Measurements from ENCODE around the gene MRNIP.

MRNIP gene

DNA sequence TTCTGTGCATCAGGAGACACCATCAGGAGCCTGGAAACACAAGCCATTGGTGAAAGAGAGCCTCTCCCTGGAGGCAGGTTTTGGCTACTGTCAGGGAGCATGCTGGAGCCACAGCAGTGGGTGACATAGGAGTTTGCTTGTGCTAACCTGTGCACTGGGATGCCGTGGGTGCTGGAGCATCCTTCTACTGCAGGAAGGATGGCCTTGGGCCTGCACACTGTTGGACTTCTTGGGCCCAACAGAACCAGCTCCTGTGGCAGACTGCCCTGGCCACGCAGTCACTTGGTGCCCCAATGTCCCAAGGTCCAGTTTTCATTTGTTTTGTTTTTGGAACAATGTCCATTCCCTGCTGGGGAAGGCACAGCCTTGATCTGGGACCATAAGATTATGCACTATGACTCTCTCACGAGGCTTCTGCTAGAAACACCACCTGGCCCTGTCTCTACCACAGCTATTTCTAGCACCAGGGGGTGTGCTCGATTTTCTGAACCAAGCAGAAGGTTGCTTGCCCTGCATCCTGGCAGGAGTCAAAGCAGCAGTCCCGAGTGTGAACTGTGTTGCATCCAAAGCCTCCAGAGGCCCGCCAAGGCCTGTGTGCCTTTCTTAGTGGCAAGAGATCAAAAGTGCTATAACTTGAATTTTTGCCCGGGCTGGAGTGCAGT, 70.3 kb downstream of the MRNIP start:
- no peak for DNase-seq

Data from NCI-H1694 treated with DMSO at 0.1 percent for 48 hours (cell line).